ENCODE measurements around the gene PDE4B.

Gene PDE4B

DNA sequence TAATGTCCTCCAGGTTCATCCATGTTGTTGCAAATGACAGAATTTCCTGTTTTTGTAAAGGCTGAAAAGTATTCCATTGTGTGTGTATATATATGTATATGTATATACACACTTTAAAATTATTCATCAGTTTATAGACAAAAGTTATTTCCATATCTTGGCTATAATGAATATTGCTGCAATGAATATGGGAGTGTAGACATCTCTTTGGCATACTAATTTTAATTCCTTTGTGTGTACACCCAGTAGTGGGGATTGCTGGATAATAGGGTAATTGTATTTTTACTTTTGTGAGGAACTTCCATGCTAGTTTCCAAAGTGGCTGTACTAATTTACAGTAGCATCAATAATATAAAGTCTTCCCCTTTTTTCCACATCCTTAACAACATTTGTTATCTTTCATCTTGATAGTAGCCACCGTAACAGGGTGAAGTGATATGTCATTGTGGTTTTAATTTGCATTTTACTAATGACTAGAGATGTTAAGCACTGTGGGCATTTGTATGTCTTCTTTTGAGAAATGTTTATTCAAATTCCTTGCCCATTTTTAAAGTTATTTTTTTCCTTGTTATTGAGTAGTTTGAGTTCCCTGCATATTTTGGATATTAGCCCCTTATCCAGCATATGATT lies 243.0 kb downstream of the PDE4B start:
- no peak for DNase-seq (ENCODE audit: low spot score)
- Histone ChIP-seq H3K27ac (no peak overlapping the region), H3K4me3 (no peak overlapping the region)
- no peak for TF ChIP-seq CTCF (IDR thresholded peaks at IDR 0.05)

- Histone ChIP-seq H3K27ac (no peak overlapping the region), H3K4me3 (no peak overlapping the region)
- TF ChIP-seq CTCF (IDR thresholded peaks at IDR 0.05): no peak
- DNase-seq (ENCODE audit: low spot score): no peak
These were observed 249.0 kb downstream of the PDE4B start for GRCh38 chr1:66041654-66042053.

DNA sequence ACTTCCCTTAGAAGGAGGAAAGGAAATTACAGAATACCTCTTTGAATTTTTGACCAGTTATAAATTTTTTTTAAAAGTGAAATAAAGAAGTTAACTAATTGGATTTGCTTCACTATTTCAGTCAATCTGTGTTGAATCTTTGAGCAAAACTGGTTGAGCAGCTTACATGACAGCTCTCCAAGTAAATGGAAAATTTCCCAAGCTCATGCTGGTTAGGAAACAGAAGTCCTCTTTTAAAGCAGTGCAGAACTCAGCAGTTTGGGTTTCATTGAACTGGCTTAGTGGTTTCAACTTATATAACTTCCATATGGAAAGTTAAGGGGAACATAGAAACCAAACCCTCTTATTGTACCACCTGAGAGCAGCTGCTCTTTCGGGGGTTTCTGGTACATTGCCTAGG lies 250.5 kb downstream of the PDE4B start:
- Histone ChIP-seq H3K27ac (no peak overlapping the region), H3K4me3 (no peak overlapping the region)
- TF ChIP-seq CTCF (IDR thresholded peaks at IDR 0.05): no peak
- DNase-seq (ENCODE audit: low spot score): no peak

GRCh38 chr1:66044912-66045311 lies 252.2 kb downstream of the PDE4B start:
- no peak for TF ChIP-seq CTCF (IDR thresholded peaks at IDR 0.05)

GRCh38 chr1:66046415-66046814 lies 253.7 kb downstream of the PDE4B start:
- TF ChIP-seq CTCF (IDR thresholded peaks at IDR 0.05): no peak
- no peak for DNase-seq (ENCODE audit: low spot score)

More at GRCh38 chr1:66044912-66045311, 252.2 kb downstream of the PDE4B start:
- no peak for DNase-seq (ENCODE audit: low spot score)
- Histone ChIP-seq H3K27ac (no peak overlapping the region), H3K4me3 (no peak overlapping the region)

DNA sequence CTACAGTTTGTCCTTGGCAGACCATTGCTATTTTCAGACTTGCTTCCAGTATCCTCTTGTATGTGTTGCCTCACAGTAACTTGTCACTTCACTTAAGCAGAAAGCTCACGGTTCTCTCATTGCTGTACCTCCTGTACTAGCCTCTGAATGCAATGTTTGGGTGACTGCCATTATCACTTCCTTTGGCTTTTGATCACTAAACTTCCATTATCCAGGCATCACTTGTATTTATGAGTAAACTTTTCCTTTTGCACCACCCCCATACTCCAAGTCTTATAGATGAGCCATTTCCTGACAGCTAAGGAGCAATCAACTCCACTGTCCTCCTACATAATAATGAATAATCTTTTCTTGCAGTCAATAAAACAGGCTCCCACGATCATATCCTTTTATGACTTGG lies 255.3 kb downstream of the PDE4B start:
- H3K27ac ChIP-seq: no peak overlapping the region
- no peak for TF ChIP-seq CTCF (IDR thresholded peaks at IDR 0.05)
- H3K4me3 ChIP-seq: no peak overlapping the region
- no peak for DNase-seq (ENCODE audit: low spot score)

More at GRCh38 chr1:66046415-66046814, 253.7 kb downstream of the PDE4B start:
- Histone ChIP-seq H3K27ac (no peak overlapping the region), H3K4me3 (no peak overlapping the region)

DNA sequence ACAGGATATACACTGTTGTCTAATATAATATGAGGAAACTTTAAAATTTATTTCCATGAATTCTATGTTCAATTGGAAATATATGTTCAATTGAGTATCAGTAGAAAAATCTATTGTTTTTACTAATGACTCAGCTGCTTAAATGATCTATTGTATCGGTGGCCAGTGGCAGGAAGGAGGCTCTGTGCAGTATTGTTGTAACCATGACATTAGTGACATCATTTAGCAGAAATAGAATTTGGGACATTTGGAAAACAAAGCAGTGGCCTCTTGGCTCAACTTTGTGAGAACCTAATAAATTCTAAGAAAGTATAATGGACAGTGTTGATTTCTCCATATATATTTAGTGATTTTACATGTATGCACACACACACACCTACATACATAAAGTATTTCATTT lies 257.4 kb downstream of the PDE4B start:
- no peak for TF ChIP-seq CTCF (IDR thresholded peaks at IDR 0.05)
- DNase-seq (ENCODE audit: low spot score): no peak
- H3K4me3 ChIP-seq: no peak overlapping the region
- no peak overlapping the region for H3K27ac ChIP-seq

Data from coronary artery (tissue), 2 donors.